ENCODE data around the gene SLC51B. TPM values are rescaled to one million over a fixed set of nuclear protein-coding genes. Genes with fewer than 3 reads are reported as not detected.
"Not testable (repeated sequence)": the region's sequence is repeated elsewhere in the genome, so short reads cannot be mapped to it uniquely, and the experiment has no call there.

The SLC51B gene
- total RNA-seq, 1 donor from 2014 or later = 3.2 TPM

GRCh38 chr15:65092911-65093792 is 48.0 kb downstream of the SLC51B start:
- DNase-seq (no peak), ATAC-seq (no peak)
- TF ChIP-seq, protein P1, sequence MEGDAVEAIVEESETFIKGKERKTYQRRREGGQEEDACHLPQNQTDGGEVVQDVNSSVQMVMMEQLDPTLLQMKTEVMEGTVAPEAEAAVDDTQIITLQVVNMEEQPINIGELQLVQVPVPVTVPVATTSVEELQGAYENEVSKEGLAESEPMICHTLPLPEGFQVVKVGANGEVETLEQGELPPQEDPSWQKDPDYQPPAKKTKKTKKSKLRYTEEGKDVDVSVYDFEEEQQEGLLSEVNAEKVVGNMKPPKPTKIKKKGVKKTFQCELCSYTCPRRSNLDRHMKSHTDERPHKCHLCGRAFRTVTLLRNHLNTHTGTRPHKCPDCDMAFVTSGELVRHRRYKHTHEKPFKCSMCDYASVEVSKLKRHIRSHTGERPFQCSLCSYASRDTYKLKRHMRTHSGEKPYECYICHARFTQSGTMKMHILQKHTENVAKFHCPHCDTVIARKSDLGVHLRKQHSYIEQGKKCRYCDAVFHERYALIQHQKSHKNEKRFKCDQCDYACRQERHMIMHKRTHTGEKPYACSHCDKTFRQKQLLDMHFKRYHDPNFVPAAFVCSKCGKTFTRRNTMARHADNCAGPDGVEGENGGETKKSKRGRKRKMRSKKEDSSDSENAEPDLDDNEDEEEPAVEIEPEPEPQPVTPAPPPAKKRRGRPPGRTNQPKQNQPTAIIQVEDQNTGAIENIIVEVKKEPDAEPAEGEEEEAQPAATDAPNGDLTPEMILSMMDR (IDR thresholded peaks at IDR 0.05) = no peak
- peaks cover 14% of the 10 kb centered on the region for H3K36me3 ChIP-seq
- no peaks in the 10 kb centered on the region for H3K9me3 ChIP-seq
- no peak overlapping the region for H3K27ac ChIP-seq
- H3K4me1 ChIP-seq = peaks cover 10% of the 10 kb centered on the region
- intact Hi-C loops (cut with DNase I) = no loop called here
- H3K4me3 ChIP-seq = no peak overlapping the region
- H3K27me3 ChIP-seq (ENCODE audit: low read depth) = no peaks in the 10 kb centered on the region

DNA sequence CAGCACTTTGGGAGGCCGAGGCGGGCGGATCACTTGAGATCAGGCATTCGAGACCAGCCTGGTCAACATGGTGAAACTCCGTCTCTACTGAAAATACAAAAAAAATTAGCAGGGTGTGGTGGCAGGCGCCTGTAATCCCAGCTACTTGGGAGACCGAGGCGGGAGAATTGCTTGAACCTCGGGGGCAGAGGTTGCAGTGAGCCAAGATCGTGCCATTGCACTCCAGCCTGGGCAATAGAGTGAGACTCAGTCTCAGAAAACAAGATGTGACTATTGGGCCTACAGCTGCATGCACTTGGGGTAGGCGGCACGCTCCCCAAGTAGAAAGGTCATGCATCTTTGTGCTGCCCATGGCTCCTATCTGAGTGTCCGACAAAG is 48.6 kb downstream of the SLC51B start:
- intact Hi-C loops (cut with DNase I) = not testable (repeated sequence)

DNA sequence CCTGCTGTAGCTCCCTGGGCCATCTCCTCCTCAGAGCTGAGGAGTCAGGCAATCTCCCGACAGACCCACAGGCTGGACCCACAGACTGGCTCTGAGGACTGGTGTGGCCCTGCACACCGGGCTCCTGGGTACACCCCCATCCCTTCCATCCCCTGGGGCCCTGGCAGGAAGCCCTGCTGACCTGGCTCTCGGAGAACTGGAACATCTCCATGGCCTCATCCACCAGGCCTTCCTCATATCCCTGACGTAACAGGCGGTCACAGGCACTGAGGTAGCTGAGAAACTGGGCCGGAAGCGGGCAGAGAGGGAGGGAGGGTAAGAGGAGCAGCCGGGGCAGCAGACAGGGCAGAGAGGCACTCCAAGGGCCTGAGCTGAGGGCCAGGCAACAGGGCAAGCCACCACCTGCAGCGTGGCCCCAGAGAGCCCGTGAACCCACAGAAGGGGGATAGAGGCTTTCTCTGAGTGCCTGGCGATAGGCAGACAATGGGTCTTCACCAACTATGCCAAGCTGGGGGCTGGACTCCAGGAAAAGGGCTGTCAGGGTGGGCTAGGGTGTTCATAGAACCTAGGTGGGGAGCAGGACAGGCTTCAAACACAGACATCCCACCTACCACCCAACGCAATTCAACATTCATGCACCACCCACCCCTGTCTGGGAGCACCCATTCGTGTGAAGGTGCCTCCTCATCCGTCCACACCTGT is 49.3 kb downstream of the SLC51B start:
- Histone ChIP-seq H3K27ac (no peak overlapping the region), H3K4me3 (no peak overlapping the region), H3K27me3 (ENCODE audit: low read depth) (no peaks in the 10 kb centered on the region), H3K36me3 (peaks cover 27% of the 10 kb centered on the region), H3K4me1 (no peaks in the 10 kb centered on the region), H3K9me3 (no peaks in the 10 kb centered on the region)
- intact Hi-C loops (cut with DNase I) = no loop called here
- TF ChIP-seq, protein P1 (IDR thresholded peaks at IDR 0.05) = no peak
- DNase-seq (no peak), ATAC-seq (peak in 1 of 2 donors; percentile 68)

More for the DNA sequence above, 48.6 kb downstream of the SLC51B start:
- peaks cover 20% of the 10 kb centered on the region for H3K36me3 ChIP-seq
- H3K4me3 ChIP-seq; ATAC-seq; H3K9me3 ChIP-seq; DNase-seq; H3K27ac ChIP-seq; H3K4me1 ChIP-seq; H3K27me3 ChIP-seq (ENCODE audit: low read depth): not testable (repeated sequence)

DNA sequence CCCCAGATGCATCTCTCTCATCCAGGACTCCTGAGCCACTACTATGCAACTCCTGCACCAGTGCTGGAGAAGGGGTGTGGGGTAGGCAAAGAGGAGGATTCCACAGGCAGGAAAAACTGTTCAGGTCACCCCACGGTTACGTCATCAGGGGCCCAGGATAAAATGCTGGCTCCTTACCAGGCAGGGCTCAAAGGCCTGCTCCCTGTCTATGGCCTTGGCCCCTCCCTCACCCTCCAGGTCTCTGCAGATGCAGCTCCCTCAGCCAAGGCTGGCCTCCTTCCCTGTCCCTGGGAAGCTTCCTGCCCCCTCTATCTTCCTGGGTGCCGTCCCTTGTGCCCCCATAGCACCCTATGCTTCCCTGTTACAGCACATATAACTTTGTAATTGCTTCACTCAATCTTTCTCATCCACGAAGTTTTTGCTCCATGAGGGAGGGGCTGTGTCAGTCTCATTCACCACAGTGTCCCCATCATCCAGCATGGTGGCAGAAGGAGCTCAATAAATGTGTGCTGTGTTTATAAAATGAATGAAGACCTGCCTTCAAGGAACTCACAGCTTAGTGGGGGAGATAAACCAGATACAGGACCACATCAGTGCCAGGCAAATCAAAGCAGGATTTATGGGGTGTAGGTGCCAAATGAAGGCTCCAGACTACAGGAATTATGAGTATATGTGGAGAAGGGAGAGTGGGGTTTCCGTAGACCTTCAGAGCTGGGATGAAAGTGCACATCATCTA is 50.0 kb downstream of the SLC51B start:
- intact Hi-C loops (cut with DNase I) = no loop called here
- ATAC-seq = peak in 1 of 2 donors; percentile 31

GRCh38 chr15:65095747-65096104 is 50.5 kb downstream of the SLC51B start:
- DNase-seq = no peak
- TF ChIP-seq, protein P1 (IDR thresholded peaks at IDR 0.05) = no peak
- H3K9me3 ChIP-seq = no peaks in the 10 kb centered on the region
- intact Hi-C loops (cut with DNase I) = no loop called here
- no peaks in the 10 kb centered on the region for H3K27me3 ChIP-seq (ENCODE audit: low read depth)
- no peak overlapping the region for H3K4me3 ChIP-seq
- H3K36me3 ChIP-seq = peaks cover 40% of the 10 kb centered on the region
- no peaks in the 10 kb centered on the region for H3K4me1 ChIP-seq
- no peak overlapping the region for H3K27ac ChIP-seq
- ATAC-seq = no peak

More for the DNA sequence above, 50.0 kb downstream of the SLC51B start:
- DNase-seq = no peak
- no peaks in the 10 kb centered on the region for H3K4me1 ChIP-seq
- H3K36me3 ChIP-seq = peaks cover 34% of the 10 kb centered on the region
- no peak overlapping the region for H3K4me3 ChIP-seq
- TF ChIP-seq, protein P1 (IDR thresholded peaks at IDR 0.05) = no peak
- no peak overlapping the region for H3K27ac ChIP-seq
- no peaks in the 10 kb centered on the region for H3K9me3 ChIP-seq
- H3K27me3 ChIP-seq (ENCODE audit: low read depth) = no peaks in the 10 kb centered on the region
